Measurements from ENCODE around the gene PLA2G6.

DNA sequence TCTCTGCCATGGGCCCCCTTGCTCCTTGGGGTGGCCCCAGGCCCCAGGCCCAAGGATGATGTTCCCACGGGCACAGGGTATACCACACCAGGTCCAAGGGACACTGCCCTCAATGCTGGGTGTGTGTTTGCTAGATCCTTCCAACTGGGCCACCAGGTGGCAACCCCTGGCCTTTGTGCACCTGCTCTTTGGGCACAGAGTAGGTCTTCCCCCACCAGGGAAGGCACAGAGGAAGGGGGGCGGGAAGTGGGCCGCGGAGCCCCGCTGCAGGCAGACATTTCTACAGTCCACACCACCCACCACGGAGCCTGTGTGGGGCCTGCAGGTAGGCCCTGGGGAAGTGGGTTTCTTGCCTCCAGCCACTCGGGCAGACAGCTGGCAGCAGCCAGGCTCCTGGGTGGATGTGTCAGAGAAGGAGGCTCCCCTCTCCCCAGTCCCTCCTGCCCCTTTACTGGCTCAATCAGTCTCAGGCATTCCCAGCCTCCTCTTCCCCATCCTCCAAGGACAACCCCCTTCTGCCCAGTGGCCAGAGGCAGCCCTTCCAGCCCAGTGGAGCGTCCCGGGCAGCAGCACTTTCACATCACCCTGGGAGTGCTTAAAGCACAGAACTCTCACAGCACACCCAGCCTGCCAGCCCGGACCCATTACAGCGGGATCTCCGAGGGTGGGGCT, 41.8 kb upstream of the PLA2G6 start:
- no peak for TF ChIP-seq EP300 (IDR thresholded peaks at IDR 0.05; ENCODE audit: borderline replicate concordance in 1 of 2, low read depth in 2 of 2, low read length in 2 of 2)
- no peak for TF ChIP-seq RXRA (IDR thresholded peaks at IDR 0.05; ENCODE audit: insufficient read depth, low read depth, low read length)
- no peak for TF ChIP-seq POLR2A (IDR thresholded peaks at IDR 0.05; ENCODE audit: control extremely low read depth in 1 of 2, low read depth in 2 of 2, low read length in 2 of 2)
- TF ChIP-seq, protein P1, sequence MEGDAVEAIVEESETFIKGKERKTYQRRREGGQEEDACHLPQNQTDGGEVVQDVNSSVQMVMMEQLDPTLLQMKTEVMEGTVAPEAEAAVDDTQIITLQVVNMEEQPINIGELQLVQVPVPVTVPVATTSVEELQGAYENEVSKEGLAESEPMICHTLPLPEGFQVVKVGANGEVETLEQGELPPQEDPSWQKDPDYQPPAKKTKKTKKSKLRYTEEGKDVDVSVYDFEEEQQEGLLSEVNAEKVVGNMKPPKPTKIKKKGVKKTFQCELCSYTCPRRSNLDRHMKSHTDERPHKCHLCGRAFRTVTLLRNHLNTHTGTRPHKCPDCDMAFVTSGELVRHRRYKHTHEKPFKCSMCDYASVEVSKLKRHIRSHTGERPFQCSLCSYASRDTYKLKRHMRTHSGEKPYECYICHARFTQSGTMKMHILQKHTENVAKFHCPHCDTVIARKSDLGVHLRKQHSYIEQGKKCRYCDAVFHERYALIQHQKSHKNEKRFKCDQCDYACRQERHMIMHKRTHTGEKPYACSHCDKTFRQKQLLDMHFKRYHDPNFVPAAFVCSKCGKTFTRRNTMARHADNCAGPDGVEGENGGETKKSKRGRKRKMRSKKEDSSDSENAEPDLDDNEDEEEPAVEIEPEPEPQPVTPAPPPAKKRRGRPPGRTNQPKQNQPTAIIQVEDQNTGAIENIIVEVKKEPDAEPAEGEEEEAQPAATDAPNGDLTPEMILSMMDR (IDR thresholded peaks at IDR 0.05; ENCODE audit: control extremely low read depth in 1 of 3, insufficient read depth in 1 of 3, low read depth in 1 of 3, low read length in 3 of 3) = peak in 1 of 3 experiments; percentile 13; a peak in 1 of 4 replicates
- no peak for TF ChIP-seq CEBPB (IDR thresholded peaks at IDR 0.05; ENCODE audit: low read depth, low read length)
- no peak for TF ChIP-seq GABPA (IDR thresholded peaks at IDR 0.05; ENCODE audit: borderline replicate concordance, insufficient read depth, low read length)
- TF ChIP-seq SUZ12 (IDR thresholded peaks at IDR 0.05; ENCODE audit: low read length) = no peak
- TF ChIP-seq SP1 (IDR thresholded peaks at IDR 0.05; ENCODE audit: low read depth, low read length) = no peak
- TF ChIP-seq PHF8 (conservative IDR thresholded peaks at IDR 0.05; ENCODE audit: low read depth, low read length) = no peak
- TF ChIP-seq MAFK (IDR thresholded peaks at IDR 0.05; ENCODE audit: low read depth, low read length) = no peak
- no peak for TF ChIP-seq BRCA1 (IDR thresholded peaks at IDR 0.05; ENCODE audit: low read depth, low read length)
- TF ChIP-seq SRF (IDR thresholded peaks at IDR 0.05; ENCODE audit: low read depth, low read length) = no peak
- TF ChIP-seq, protein P2, sequence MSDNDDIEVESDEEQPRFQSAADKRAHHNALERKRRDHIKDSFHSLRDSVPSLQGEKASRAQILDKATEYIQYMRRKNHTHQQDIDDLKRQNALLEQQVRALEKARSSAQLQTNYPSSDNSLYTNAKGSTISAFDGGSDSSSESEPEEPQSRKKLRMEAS (IDR thresholded peaks at IDR 0.05) = no peak
